Transverse colon (tissue), 4 donors: ENCODE results near the gene TRIM67. TPM values are rescaled to one million over a fixed set of nuclear protein-coding genes. Genes with fewer than 3 reads are reported as not detected.

Experiments
- DNase-seq: peaks from one replicate; pipeline ENCODE4 v3.0.0-alpha.2; 2019
- H3K27ac ChIP-seq, 4 donors: fragments of 200-600 bp; sonication (generic); 2 replicates each; pipeline ENCODE4 v1.5.1; 2016 to 2018; ENCODE audit warnings: inconsistent platforms in 4 of 4
- H3K27me3 ChIP-seq: fragments of 200-600 bp; sonication (generic); 2 replicates; pipeline ENCODE4 v1.5.1; 2017; ENCODE audit warnings: inconsistent platforms
- H3K36me3 ChIP-seq, 4 donors: fragments of 200-600 bp; sonication (generic); 2 replicates each; pipeline ENCODE4 v1.5.1; 2017 to 2019; ENCODE audit warnings: inconsistent platforms in 4 of 4
- H3K4me1 ChIP-seq, 4 donors: fragments of 200-600 bp; sonication (generic); 2 replicates each; pipeline ENCODE4 v1.5.1; 2017 to 2020; ENCODE audit warnings: inconsistent platforms in 4 of 4
- H3K4me3 ChIP-seq, 4 donors: fragments of 200-600 bp; sonication (generic); 1 replicate in 1 of 4; 2 replicates in 3 of 4; pipeline versions ENCODE4 v1.5.1 to v1.6.1; 2017 to 2019; ENCODE audit warnings: inconsistent platforms in 4 of 4
- H3K9me3 ChIP-seq, 2 donors: fragments of 200-600 bp; sonication (generic); 2 replicates each; pipeline ENCODE4 v1.5.1; 2017 to 2019; ENCODE audit warnings: inconsistent platforms in 2 of 2
- EP300 ChIP-seq: sonication (generic); formaldehyde crosslinking; IDR thresholded peaks from one replicate; pipeline ENCODE4 v1.6.1; 2017; ENCODE audit warnings: antibody characterized with exemption, low read depth
- POLR2A ChIP-seq: fragments of 450-650 bp; IDR thresholded peaks from one replicate; pipeline ENCODE4 v1.6.1; 2016; ENCODE audit warnings: antibody characterized with exemption, mild to moderate bottlenecking, moderate library complexity
- POLR2AphosphoS5 ChIP-seq, 3 donors: sonication (generic); formaldehyde crosslinking; IDR thresholded peaks; one replicate each; pipeline ENCODE4 v1.6.1; 2016; ENCODE audit warnings: antibody characterized with exemption in 3 of 3
- WGBS, 2 donors: methylation state at CpG; one replicate each; pipeline ENCODE4 v1.1.5; 2018; ENCODE audit warnings: low coverage in 1 of 2; 5-methylcytosine and 5-hydroxymethylcytosine counted together
- in situ Hi-C, 4 donors: fragments of 200-750 bp; cut with MboI; loops; one replicate each; pipeline versions ENCODE4 v1.15.0 to v1.15.1; 2017; ENCODE audit warnings: low sequenced_read_pairs in 3 of 4, low pct_ligation_motif_present in 1 of 4, low pct_unique_long_range_greater_than_20kb in 1 of 4
- intact Hi-C: fragments of 100-400 bp; cut with DNase I; formaldehyde crosslinking; loops from one replicate; pipeline ENCODE4 v1.15.1; 2023; ENCODE audit warnings: low total_unique reads
- total RNA-seq, 4 donors: library from RNA; depleted of rRNA; stranded (reverse); fragments of >200 nt; gene quantifications; one replicate each; pipeline ENCODE4 v1.1.0, GENCODE V29; 2016
- TF ChIP-seq, protein P1 (sequence below), 5 experiments: fragments of 200-600 bp in 3 of 5; fragments of 450-650 bp in 2 of 5; sonication (generic) in 3 of 5; IDR thresholded peaks; 1 replicate in 2 of 5; 2 replicates in 3 of 5; pipeline ENCODE4 v1.5.1; 2016 to 2017; ENCODE audit warnings: antibody characterized with exemption in 5 of 5, inconsistent platforms in 3 of 5, mild to moderate bottlenecking in 2 of 5, moderate library complexity in 1 of 5

Gene TRIM67
- total RNA-seq, 4 donors from 2014 or later, result under 0.01 to 0.16 TPM; not detected in 2

DNA sequence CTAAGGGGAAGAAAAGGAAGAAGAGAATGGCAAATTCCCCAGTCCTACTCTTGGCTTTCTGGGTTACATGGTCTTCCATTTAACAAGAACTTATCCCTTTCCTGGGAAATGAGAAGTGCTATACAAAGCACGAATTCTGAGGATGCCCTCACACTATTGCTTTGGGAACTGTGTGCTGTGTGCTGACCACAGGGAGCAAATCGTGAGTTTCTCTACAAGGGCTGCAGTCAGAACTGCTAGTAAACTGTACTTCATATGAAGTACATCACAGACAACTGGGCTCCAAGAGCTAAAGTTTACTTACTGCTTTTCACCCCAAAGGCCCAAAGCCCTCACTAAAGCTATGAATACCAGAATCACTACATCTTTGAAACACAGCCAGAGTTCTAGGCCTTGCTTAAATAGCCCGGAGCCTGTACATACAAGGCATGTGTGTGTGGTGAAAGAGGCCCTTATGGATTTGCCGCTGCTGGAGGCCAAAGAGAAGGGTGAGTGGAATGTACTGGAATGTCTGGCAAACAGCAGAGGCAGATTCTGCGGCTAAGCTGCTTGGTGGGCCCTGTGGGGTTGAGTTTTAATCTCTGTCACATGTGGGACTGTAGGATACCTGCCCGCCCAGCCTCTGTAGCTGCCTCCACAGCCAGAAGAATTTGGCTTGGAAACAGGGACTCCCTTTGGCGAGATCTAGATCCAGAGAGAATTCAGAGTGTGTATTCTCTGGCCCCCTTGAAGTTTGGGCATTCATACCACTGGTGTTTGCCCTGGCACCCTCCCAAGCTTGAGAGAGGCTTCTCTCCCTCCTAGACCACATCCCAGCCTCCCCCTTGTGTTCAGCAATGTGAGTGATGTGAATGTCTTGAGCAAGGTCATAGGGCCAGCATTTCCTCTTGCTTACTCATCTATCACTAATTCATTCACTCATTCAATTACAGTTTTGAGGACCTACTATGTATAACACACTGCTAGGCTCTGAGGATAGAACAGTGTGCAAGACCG, 21.9 kb upstream of the TRIM67 start:
- in situ Hi-C loops, result no loop called here
- intact Hi-C loops, result loop anchor here (5.0 kb wide), 1 partner anchor 1782 kb away; no protein-coding TSS in a partner anchor
- TF ChIP-seq EP300, result no peak
- TF ChIP-seq, protein P1, sequence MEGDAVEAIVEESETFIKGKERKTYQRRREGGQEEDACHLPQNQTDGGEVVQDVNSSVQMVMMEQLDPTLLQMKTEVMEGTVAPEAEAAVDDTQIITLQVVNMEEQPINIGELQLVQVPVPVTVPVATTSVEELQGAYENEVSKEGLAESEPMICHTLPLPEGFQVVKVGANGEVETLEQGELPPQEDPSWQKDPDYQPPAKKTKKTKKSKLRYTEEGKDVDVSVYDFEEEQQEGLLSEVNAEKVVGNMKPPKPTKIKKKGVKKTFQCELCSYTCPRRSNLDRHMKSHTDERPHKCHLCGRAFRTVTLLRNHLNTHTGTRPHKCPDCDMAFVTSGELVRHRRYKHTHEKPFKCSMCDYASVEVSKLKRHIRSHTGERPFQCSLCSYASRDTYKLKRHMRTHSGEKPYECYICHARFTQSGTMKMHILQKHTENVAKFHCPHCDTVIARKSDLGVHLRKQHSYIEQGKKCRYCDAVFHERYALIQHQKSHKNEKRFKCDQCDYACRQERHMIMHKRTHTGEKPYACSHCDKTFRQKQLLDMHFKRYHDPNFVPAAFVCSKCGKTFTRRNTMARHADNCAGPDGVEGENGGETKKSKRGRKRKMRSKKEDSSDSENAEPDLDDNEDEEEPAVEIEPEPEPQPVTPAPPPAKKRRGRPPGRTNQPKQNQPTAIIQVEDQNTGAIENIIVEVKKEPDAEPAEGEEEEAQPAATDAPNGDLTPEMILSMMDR (IDR thresholded peaks at IDR 0.05), result no peak
- no peak for TF ChIP-seq POLR2A
- no peak for TF ChIP-seq POLR2AphosphoS5 (IDR thresholded peaks at IDR 0.05)
- WGBS, 2 donors, result 58 to 79% methylated on average over 1 to 8 of the region's 8 CpGs
- Histone ChIP-seq H3K27me3 (peaks cover 13% of the 10 kb centered on the region), H3K27ac (no peak overlapping the region), H3K36me3 (no peaks in the 10 kb centered on the region), H3K4me1 (no peaks in the 10 kb centered on the region), H3K4me3 (no peak overlapping the region), H3K9me3 (no peaks in the 10 kb centered on the region)
- DNase-seq, result no peak

DNA sequence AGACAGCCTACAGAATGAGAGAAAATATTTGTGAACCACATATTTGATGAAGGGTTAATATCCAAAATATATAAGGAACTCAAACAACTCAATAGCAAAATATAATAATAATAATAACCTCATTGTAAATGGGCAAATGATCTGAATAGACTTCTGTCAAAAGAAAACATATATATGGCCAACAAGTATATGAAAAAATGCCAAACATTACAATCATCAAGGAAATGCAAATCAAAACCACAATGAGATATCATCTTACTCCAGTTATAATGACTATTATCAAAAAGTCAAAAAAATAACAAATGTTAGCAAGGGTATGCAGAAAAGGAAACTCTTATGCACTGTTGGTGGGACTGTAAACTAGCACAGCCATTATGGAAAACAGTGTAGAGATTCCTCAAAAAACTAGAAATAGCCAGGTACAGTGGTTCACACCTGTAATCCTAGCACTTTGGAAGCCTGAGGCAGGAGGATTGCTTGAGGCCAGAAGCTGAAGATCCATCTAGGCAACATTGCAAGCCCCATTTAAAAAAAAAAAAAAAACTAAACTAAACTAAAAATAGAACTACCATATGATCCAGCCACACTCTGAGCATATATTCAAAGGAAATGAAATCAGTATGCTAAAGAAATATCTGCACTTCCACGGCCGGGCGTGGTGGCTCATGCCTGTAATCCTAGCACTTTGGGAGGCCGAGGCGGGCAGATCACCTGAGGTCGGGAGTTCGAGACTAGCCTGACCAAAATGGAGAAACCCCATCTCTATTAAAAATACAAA, 17.3 kb upstream of the TRIM67 start:
- no peak overlapping the region for H3K4me3 ChIP-seq
- H3K9me3 ChIP-seq, result no peaks in the 10 kb centered on the region
- no peaks in the 10 kb centered on the region for H3K4me1 ChIP-seq
- no peak for DNase-seq
- H3K27ac ChIP-seq, result no peak overlapping the region
- WGBS, 2 donors, result 68 to 78% methylated on average over 3 to 7 of the region's 7 CpGs
- in situ Hi-C loops (no loop called here), intact Hi-C loops (loop anchor here (1.0 kb wide), 1 partner anchor 21 kb away; no protein-coding TSS in a partner anchor)
- H3K27me3 ChIP-seq, result peaks cover 13% of the 10 kb centered on the region
- TF ChIP-seq POLR2AphosphoS5 (IDR thresholded peaks at IDR 0.05) (no peak), EP300 (no peak), POLR2A (no peak)
- TF ChIP-seq, protein P1 (IDR thresholded peaks at IDR 0.05), result no peak
- no peaks in the 10 kb centered on the region for H3K36me3 ChIP-seq

DNA sequence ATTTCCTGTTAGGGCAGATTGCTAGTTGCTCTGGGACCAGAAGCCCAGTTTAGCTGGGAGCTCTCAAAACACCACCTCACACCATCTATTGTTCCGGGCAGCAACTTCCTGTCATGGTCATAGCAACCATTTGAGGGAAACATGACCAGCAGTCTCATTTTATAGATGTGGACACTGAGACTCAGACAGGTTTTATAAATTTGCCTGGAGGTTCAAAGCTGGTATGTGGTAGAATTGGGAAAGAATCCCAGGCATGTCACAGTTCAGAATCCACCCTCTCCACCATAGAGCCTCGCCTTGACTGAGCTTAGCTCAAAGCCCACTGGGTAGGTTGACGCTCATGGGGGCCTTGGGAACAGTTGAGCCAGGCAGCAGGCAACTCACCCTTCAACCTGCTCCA, 14.0 kb upstream of the TRIM67 start:
- H3K36me3 ChIP-seq, result no peaks in the 10 kb centered on the region
- H3K27ac ChIP-seq, result no peak overlapping the region
- H3K9me3 ChIP-seq, result peaks cover 10 to 12% of the 10 kb centered on the region in 2 donors
- DNase-seq, result no peak
- peaks cover 12% of the 10 kb centered on the region for H3K27me3 ChIP-seq
- no peak overlapping the region for H3K4me3 ChIP-seq
- in situ Hi-C loops, result no loop called here
- no peaks in the 10 kb centered on the region for H3K4me1 ChIP-seq
- no peak for TF ChIP-seq EP300
- TF ChIP-seq, protein P1 (IDR thresholded peaks at IDR 0.05), result no peak
- WGBS, 2 donors, result 73% methylated on average over 3 of the region's 3 CpGs; no CpG with 5 or more reads in 1 of the 2 donors
- intact Hi-C loops, result no loop called here

DNA sequence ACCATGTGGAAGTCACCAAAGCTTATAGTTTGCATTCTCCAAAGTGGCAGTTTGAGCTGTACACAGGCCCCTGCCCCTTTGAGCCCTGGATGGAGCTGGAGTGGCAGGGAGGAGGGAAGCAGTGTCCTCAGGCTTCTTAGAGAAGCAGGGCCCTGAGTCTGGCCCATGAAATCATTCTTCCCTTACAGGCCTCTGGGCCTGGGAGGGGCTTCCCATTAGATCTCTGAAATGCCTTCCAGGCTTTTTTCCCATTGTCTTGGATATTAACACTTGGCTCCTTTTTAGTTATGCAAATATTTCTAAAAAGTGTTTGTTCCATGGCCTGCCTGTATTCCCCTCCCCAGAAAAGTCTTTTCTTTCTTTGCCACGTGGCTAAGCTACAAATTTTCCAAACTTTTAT, 10.0 kb upstream of the TRIM67 start:
- H3K27ac ChIP-seq, result no peak overlapping the region
- H3K4me3 ChIP-seq, result no peak overlapping the region
- no peaks in the 10 kb centered on the region for H3K36me3 ChIP-seq
- H3K27me3 ChIP-seq, result peaks cover 25% of the 10 kb centered on the region
- in situ Hi-C loops (no loop called here), intact Hi-C loops (no loop called here)
- no peaks in the 10 kb centered on the region for H3K4me1 ChIP-seq
- WGBS, 2 donors, result 0% methylated on average over 1 of the region's 1 CpG
- H3K9me3 ChIP-seq, result peaks cover 10 to 12% of the 10 kb centered on the region in 2 donors
- DNase-seq, result no peak
- no peak for TF ChIP-seq POLR2A
- TF ChIP-seq, protein P1 (IDR thresholded peaks at IDR 0.05), result no peak
